GM19468 (cell line): ENCODE measurements around the gene TWF1.
"Not testable (repeated sequence)": the region's sequence is repeated elsewhere in the genome, so short reads cannot be mapped to it uniquely, and the experiment has no call there.

Experiments
- ATAC-seq: cut with Tn5 transposase; IDR thresholded peaks from one replicate; pipeline ENCODE4 v1.9.1; 2021; ENCODE audit warnings: mild to moderate bottlenecking, moderate library complexity, moderate number of reproducible peaks; ENCODE audit not compliant: unreplicated experiment; ENCODE audit errors: extremely low read depth

Gene TWF1

DNA sequence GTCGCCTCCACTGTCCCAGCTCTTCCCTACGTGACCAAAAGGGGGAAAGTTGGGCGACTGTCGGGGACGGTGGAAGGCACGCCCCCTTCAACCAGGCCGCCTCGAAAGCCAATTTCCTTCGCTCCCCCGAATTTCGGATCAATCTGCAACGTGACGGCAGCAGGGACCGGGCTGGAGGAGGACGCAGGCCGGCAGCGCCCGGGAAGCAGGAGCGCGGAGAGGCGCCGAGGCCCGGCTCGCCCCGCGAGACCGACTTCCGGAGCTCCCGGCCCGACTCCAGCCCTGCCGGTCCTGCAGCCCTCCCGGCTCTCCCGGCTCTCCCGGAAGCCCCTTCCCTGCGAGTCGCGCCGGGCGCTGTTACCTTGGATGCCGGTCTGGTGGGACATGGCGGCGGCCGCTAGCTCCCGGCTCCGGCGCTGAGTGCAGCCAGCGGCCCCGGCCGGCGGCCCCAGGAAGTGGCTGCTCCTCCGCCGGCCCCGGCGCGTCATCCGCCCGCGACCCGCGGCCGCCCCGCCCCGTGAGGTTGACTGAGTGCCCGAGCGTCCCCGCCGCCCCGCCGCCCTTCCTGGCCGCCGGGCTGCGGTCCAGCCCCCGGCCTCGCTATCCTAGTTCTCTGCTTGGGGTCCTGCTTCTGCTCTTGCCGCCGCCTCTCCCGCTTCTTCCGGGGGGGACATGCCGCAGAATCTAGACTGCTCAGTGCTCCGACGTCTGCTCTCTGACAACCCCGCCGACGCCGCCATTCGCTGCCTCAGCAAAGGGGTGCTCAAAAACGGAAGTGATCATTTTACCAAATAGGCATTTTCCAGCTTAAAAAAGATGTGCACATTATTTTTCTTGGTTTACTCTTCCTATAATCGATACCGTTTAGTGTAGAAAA is at the start of gene TWF1:
Gene TWF1 (minus strand): TSS at position 458 of the 877 bp plus-strand sequence. CDS start 72 bp downstream, at position 386.
- ATAC-seq, result peak; percentile 83

- ATAC-seq, result no peak
Measured at GRCh38 chr12:43852744-43853143, 46.6 kb upstream of the TWF1 start.

DNA sequence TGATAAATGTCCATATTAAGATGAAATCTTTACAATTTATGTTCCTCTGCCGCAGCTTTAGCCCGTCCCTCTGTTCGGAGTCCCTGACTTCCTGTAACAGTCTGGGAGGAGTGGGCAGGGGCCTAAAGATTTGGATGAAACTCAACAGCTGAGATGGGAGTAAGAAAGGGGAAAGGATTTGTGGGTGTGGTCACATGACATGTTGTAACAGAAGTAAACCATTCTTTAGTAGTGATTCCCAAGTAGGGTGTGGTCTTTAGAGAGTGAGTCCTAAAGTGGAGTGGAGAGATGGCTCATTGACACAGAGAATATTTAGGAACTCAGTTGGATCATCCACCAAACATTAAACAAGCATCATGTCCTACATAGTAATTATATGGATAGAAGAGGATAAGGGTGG is 42.7 kb upstream of the TWF1 start:
- ATAC-seq, result no peak

DNA sequence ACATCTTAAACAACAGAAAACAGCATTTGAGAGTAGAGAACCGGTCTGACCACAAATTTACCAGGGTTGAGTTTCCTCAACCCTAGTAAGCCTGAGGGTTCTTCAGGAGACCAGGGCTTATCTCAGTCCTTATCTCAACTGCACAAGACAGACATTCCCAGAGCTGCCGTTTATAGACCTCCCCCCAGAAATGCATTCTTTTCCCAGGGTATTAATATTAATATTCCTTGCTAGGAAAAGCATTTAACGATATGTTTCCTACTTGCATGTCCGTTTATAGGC is 42.0 kb upstream of the TWF1 start:
- ATAC-seq, result no peak

DNA sequence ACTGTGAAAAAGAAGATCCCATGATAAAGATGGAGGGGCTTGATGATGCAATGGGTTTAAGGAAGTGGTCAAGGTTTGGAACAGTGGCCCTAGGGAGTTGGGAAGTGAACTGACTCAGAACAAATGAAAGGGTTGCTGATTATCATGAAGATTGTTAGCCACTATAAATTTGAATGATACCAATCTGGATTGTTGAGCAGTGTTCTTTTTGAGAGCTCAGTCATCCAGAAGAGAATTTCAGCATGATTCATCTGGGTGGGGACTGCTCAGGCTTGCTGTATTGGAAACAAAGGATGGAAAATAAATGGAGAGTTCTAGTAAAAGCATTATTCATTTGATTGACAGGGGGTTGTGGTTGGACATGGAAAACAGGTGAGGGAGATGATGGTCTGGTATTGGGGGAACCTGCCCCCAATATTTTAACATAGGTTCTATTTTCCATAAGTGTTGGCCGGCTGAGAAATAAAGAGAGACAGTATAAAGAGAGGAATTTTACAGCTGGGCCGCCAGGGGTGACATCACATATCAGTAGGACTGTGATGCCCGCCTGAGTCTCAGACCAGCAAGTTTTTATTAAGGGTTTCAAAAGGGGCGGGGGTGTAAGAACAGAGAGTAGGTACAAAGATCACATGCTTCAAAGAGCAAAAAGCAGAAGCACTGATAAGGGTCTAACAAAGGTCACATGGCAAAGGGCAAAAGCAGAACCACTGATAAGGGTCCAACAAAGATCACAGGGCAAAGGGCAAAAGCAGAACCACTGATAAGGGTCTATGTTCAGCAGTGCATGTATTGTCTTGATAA is 41.5 kb upstream of the TWF1 start:
- ATAC-seq, result not testable (repeated sequence)

GRCh38 chr12:43842259-43842658 is 36.1 kb upstream of the TWF1 start:
- ATAC-seq, result no peak

- no peak for ATAC-seq
Measured at GRCh38 chr12:43841253-43841652, 35.1 kb upstream of the TWF1 start.

- no peak for ATAC-seq
Measured at GRCh38 chr12:43840338-43840737, 34.2 kb upstream of the TWF1 start.

GRCh38 chr12:43836475-43836989 is 30.4 kb upstream of the TWF1 start:
- ATAC-seq, result peak; percentile 12

- ATAC-seq, result peak; percentile 83
Measured at GRCh38 chr12:43835656-43836474, 29.7 kb upstream of the TWF1 start, which contains the start of gene TMEM117. Gene TMEM117, plus strand, starts transcription at chr12:43836081.

DNA sequence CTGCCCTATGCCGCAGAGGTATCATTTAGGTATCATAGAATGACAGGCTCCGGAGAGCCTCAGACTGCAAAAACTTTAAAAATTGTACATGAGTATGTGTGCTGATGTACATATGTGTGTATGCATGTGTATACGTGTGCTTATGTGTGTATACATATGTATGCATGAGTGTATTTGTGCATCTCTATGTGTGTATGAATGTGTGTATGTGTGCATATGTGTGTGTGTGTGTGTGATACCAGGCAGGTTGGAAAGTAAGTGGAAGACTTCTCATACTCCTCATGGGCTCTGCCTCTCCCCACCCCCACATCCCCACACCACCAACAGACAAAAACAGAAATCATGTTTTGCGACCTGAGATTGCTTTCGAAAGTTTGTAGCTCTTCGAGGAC is 29.1 kb upstream of the TWF1 start:
- ATAC-seq, result no peak

DNA sequence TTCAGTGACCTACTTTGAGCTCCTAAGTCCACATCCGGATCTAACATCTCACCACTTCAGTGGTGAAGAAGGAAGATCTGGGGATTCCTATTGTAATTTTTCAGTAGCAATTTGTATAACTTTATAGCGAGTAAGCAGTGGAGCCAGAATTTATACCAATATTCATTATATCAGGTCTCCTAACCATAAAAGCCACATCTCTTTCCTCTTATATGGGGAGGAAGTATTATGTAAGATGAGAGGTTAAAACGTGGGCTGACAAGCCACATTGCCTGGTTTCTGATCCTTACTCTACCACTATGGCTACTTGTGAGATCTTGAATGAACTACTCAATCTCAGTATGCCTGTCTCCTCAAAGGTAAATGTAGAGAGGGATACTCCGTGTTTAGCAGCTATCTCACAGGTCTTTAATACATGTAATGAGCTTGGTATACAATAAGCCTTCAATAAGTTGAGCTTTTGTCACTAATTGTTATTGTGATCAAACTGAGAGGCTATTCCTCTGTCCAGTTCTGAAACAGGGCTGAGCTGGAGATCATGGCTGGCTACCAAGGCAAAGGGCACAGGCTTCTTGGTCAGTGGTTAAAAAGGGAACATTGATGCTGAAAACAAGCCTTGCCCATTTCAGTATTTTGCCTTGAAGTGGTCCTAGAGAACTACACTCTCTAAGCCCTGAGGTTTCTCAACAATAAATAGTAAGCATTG is 26.5 kb upstream of the TWF1 start:
- no peak for ATAC-seq

DNA sequence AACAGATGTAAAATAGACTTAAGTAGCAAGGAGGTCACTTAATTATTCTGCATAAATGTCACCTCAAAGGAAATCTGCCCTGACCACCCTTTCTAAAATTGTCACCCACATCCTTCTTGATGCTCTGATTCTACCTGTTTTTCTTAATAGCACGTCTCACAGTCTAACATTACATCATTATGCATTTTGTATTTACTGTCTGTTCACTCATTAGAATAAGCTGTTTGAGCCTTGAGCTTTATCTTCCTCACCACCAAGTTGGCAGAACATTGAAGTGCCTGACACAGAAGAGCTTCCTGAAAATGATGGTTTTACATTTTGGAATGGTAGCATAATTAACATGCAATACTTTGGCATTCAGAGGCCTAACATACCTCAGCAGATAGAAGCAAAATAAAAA is 21.0 kb upstream of the TWF1 start:
- ATAC-seq, result no peak

DNA sequence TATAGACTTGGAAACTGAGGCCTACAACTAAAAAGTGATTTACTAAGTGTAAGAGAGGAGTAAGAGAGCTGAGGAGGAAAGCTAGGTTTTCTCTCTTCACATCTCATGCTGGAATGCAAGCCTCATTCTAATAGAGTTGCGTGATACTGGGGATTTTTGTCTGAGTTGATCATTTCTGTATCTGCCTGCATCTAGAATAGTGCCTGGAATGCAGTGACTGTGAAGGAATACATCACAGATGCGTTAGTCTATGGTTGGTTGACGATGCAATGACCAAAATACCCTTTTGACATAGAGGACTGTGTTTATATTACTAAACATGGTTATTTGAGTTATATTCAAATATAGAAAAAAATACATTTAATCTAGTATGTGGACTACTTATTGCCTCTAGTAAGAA is 20.6 kb upstream of the TWF1 start:
- no peak for ATAC-seq

GRCh38 chr12:43824207-43824775 is 18.2 kb upstream of the TWF1 start:
- ATAC-seq, result no peak

GRCh38 chr12:43816168-43816567 is 10.1 kb upstream of the TWF1 start:
- ATAC-seq, result no peak

GRCh38 chr12:43815416-43815815 is 9.3 kb upstream of the TWF1 start:
- no peak for ATAC-seq

- no peak for ATAC-seq
Measured at GRCh38 chr12:43812926-43813325, 6.8 kb upstream of the TWF1 start.

DNA sequence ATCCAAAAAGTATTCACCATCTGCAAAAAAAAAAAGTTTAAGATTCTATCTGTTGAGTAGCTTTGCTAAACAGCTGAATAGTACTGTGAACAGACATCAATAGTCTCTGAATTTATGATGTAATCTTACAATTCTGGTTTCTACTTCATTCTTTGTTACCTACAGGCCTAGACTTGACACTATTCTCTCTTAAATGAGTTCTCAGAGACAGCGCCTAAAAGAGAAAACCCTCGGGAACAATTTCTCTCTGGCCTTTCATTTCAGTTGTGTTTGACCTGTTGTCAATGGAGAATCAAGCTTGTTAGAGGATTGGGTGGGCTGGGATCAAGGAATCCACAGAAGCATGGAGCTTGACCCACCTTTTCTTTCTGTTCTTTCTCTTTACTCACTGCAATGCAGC is 5.9 kb upstream of the TWF1 start:
- ATAC-seq, result no peak
